Activated CD8-positive, alpha-beta T cell treated with anti-CD3 and anti-CD28 coated beads, Interleukin-2, amount 10 ng/mL, durations not matched to agents 7 days and 5 days (primary cell): ENCODE data around the gene NTMT1. TPM values are rescaled to one million over a fixed set of nuclear protein-coding genes. Genes with fewer than 3 reads are reported as not detected.
"Not testable (repeated sequence)": the region's sequence is repeated elsewhere in the genome, so short reads cannot be mapped to it uniquely, and the experiment has no call there.

ENCODE experiments used
- ATAC-seq: fragments of 150-1000 bp; cut with Tn5 transposase; one replicate; pipeline ENCODE4 v1.10.0; 2021; ENCODE audit warnings: moderate library complexity
- CTCF ChIA-PET: fragments of 350-600 bp; sonication (Branson Sonifier 250); formaldehyde crosslinking; loops from one replicate; lab custom pipeline; 2021; ENCODE audit warnings: antibody characterized with exemption; lab: Charles Lee
- POLR2A ChIA-PET: fragments of 350-600 bp; sonication (Branson Sonifier 250); formaldehyde crosslinking; loops from one replicate; lab custom pipeline; 2021; ENCODE audit warnings: antibody characterized with exemption; lab: Charles Lee
- DNase-seq: peaks from one replicate; pipeline ENCODE4 v3.0.0-alpha.2; 2020
- H3K27ac Mint-ChIP-seq: one replicate; pipeline ENCODE4 v1.8.0; 2021; ENCODE audit warnings: mild to moderate bottlenecking, mixed read lengths
- H3K27me3 Mint-ChIP-seq: one replicate; pipeline ENCODE4 v1.8.0; 2021; ENCODE audit warnings: low read depth, mixed read lengths
- H3K36me3 Mint-ChIP-seq: one replicate; pipeline ENCODE4 v1.8.0; 2021; ENCODE audit warnings: low read depth, mixed read lengths
- H3K4me1 Mint-ChIP-seq: one replicate; pipeline ENCODE4 v1.8.0; 2021; ENCODE audit warnings: low read depth, mixed read lengths
- H3K4me3 Mint-ChIP-seq: one replicate; pipeline ENCODE4 v1.8.0; 2021; ENCODE audit warnings: mild to moderate bottlenecking, mixed read lengths
- H3K9me3 Mint-ChIP-seq: one replicate; pipeline ENCODE4 v1.8.0; 2022; ENCODE audit warnings: mixed read lengths; ENCODE audit not compliant: insufficient read depth
- total RNA-seq, 2 experiments: library from RNA; stranded (reverse); gene quantifications; one replicate each; pipeline ENCODE4 v1.2.3, GENCODE V29; 2021

NTMT1 gene
- total RNA-seq, 2 experiments from 2014 or later = 36.2 to 39.2 TPM

DNA sequence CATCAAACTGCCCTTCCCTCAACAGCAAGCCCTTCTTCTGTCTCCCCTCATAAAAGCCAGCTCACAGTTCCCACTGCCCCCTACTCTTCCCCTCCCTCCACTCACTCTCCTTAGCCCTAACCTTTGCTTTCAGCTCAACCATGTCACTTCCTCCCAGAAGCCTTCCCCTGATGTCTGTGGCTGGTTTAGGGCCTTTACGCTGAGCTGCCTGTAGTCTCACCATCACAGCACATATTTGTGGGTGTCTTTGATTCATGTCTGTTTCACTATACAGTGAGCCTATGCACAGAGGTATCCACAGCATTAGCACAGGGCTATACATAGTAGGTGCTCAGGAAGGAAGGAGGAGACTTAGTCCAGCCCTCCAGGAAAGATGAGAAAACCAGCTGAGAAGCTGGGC lies 39.7 kb upstream of the NTMT1 start:
- ChIA-PET CTCF (interaction anchor here (1.0 to 2.3 kb wide), 15 partner anchors 10 to 455 kb away, joined by 3 to 11 read pairs (median 6); partner anchors contain the start of gene IER5L), POLR2A (interaction anchor here (0.6 to 1.0 kb wide), 4 partner anchors 127 to 475 kb away, joined by 3 read pairs; partner anchors contain the start of gene IER5L)
- no peaks in the 10 kb centered on the region for H3K9me3 Mint-ChIP-seq
- peaks cover 70% of the 10 kb centered on the region for H3K4me1 Mint-ChIP-seq
- H3K4me3 Mint-ChIP-seq = peak overlapping the region; percentile 10
- H3K27ac Mint-ChIP-seq = peak overlapping the region; percentile 93
- H3K27me3 Mint-ChIP-seq = peaks cover 17% of the 10 kb centered on the region
- peak; percentile 73 for ATAC-seq
- peak; percentile 63 for DNase-seq
- H3K36me3 Mint-ChIP-seq = no peaks in the 10 kb centered on the region

DNA sequence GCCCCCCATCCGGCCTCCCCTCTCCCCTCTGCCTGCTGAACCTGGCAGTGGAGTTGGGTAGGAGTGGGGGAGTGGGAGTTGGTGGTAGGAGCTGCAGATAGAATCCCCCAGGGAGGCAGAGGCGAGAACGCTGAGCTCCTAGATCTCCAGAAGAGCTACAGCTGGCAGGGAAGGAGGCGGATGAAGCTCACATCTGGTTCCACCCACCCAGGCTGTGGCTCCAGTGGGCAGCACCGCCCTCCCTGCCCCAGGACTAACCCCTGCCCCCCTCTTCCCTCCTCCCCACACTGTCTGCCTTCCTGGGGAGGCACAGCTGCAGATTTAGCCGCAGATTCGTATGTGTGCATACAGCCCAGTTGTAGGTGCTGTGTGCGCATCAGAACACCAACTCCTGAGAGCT lies 39.3 kb upstream of the NTMT1 start:
- peak; percentile 52 for ATAC-seq
- peak overlapping the region; percentile 24 for H3K4me3 Mint-ChIP-seq
- peaks cover 17% of the 10 kb centered on the region for H3K27me3 Mint-ChIP-seq
- peak; percentile 72 for DNase-seq
- ChIA-PET CTCF (interaction anchor here (1.0 to 2.3 kb wide), 16 partner anchors 9 to 455 kb away, joined by 3 to 11 read pairs (median 6); partner anchors contain the start of gene IER5L), POLR2A (interaction anchor here (0.8 to 1.0 kb wide), 4 partner anchors 11 to 409 kb away, joined by 3 read pairs; partner anchors contain the start of gene IER5L)
- no peaks in the 10 kb centered on the region for H3K9me3 Mint-ChIP-seq
- no peaks in the 10 kb centered on the region for H3K36me3 Mint-ChIP-seq
- H3K4me1 Mint-ChIP-seq = peaks cover 67% of the 10 kb centered on the region
- peak overlapping the region; percentile 93 for H3K27ac Mint-ChIP-seq

DNA sequence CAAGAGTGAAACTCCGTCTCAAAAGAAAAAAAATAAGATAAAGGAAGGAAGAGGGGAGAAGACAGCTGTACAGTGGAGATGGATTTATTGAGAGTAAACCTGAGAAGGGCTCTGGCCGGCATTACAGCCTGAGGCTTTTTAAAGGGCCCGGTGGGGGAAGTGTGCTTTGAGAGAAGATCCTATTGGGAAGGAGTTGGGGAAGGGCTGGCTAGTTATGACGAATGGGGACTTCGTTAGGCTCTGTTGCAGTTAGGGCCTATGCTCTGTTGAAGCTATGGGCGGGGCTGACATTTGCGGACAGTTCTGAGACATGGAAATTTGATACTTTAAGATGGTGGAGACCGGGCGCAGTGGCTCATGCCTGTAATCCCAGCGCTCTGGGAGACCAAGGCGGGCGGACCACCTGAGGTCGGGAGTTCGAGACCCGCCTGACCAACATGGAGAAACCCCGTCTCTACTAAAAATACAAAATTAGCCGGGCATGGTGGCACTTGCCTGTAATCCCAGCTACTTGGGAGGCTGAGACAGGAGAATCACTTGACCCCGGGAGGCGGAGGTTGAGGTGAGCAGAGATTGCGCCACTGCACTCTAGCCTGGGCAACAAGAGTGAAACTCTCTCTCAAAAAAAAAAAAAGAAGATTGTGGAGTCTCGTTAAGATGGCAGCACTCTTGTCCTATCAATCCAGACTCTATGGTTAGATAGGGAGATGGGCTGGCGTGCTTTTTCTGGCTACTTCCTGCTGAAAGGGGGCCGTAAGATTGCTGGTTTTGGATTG lies 38.3 kb upstream of the NTMT1 start:
- Mint-ChIP-seq H3K9me3 (no peaks in the 10 kb centered on the region), H3K4me3 (no peak overlapping the region), H3K27ac (peak overlapping the region; percentile 93), H3K27me3 (peaks cover 21% of the 10 kb centered on the region), H3K4me1 (peaks cover 57% of the 10 kb centered on the region), H3K36me3 (no peaks in the 10 kb centered on the region)
- ChIA-PET POLR2A (interaction anchor here (0.8 to 1.0 kb wide), 2 partner anchors 12 to 129 kb away, joined by 3 read pairs; no protein-coding TSS in a partner anchor), CTCF (interaction anchor here (0.8 to 2.3 kb wide), 9 partner anchors 8 to 456 kb away, joined by 3 to 11 read pairs (median 7); no protein-coding TSS in a partner anchor)
- DNase-seq (no peak), ATAC-seq (no peak)

DNA sequence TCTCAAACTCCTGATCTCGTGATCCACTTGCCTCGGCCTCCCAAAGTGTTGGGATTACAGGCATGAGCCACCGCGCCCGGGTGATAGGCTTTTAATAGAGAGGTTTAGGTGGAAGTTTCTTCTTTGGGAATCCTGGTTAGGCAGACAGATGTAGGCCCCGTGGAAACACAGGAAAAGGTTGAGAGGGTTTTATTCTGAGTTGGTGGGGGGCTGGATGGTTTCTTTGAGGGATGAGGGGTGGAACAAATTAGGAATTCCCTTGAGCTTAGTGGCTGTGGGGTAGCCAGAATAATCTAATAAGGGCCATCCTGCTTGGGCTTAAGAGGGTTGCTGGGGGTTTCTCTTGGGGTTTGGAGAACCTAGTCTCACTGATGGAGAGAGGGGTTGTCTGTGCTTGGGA lies 35.5 kb upstream of the NTMT1 start:
- Mint-ChIP-seq H3K36me3 (no peaks in the 10 kb centered on the region), H3K4me3 (no peak overlapping the region), H3K27ac (no peak overlapping the region), H3K9me3 (no peaks in the 10 kb centered on the region), H3K27me3 (peaks cover 26% of the 10 kb centered on the region), H3K4me1 (peaks cover 46% of the 10 kb centered on the region)
- no peak for DNase-seq
- ATAC-seq = no peak
- ChIA-PET CTCF (interaction anchor here (1.2 kb wide), 1 partner anchor 34 kb away, joined by 5 read pairs; no protein-coding TSS in a partner anchor), POLR2A (no interaction called here)

DNA sequence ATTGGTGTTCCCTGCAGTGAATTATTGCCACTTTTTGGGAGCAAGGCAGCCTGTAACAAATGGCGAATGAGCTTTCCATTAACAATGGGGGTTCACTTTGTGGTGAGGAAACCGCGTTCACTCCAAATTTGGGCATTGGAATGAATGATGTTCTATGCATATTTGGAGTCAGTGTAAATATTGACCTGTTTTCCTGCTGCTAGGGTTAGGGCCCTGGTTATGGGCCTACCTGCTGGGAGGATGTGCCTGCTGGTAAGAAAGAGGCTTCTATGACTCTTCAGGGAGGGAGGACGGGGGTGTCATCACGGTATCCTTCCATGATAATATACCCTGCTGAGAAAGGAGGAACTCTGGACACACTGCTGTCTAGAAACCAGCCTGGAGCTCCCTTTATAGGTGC lies 34.0 kb upstream of the NTMT1 start:
- H3K36me3 Mint-ChIP-seq = no peaks in the 10 kb centered on the region
- H3K9me3 Mint-ChIP-seq = no peaks in the 10 kb centered on the region
- H3K27me3 Mint-ChIP-seq = peaks cover 26% of the 10 kb centered on the region
- H3K4me3 Mint-ChIP-seq = no peak overlapping the region
- ATAC-seq = no peak
- peaks cover 44% of the 10 kb centered on the region for H3K4me1 Mint-ChIP-seq
- ChIA-PET POLR2A (interaction anchor here (0.6 kb wide), 1 partner anchor 451 kb away, joined by 4 read pairs; no protein-coding TSS in a partner anchor), CTCF (interaction anchor here (1.3 to 1.5 kb wide), 3 partner anchors 8 to 17 kb away, joined by 3 to 5 read pairs (median 3); no protein-coding TSS in a partner anchor)
- H3K27ac Mint-ChIP-seq = no peak overlapping the region
- DNase-seq = no peak

DNA sequence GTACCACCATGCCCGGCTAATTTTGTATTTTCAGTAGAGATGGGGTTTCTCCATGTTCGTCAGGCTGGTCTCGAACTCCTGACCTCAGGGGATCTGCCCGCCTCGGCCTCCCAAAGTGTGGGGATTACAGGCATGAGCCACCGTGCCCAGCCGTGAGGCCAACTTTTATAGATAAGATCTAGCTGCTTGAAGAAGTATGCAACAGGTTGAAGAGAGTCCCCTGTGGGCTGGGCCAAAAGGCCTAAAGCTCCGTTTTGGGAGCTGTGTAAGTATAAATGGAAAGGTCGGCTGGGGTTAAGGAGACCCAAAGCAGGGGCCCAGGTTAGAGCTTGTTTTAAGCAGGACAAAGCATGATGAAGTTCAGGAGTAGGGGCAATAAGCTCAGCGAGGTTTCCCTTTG lies 33.2 kb upstream of the NTMT1 start:
- H3K27ac Mint-ChIP-seq, H3K36me3 Mint-ChIP-seq, H3K9me3 Mint-ChIP-seq, H3K4me3 Mint-ChIP-seq, DNase-seq, ATAC-seq: not testable (repeated sequence)
- peaks cover 26% of the 10 kb centered on the region for H3K27me3 Mint-ChIP-seq
- ChIA-PET POLR2A (interaction anchor here (0.6 kb wide), 1 partner anchor 261 kb away, joined by 3 read pairs; no protein-coding TSS in a partner anchor), CTCF (interaction anchor here (0.7 to 1.8 kb wide), 5 partner anchors 9 to 450 kb away, joined by 3 to 5 read pairs (median 3); no protein-coding TSS in a partner anchor)
- H3K4me1 Mint-ChIP-seq = peaks cover 39% of the 10 kb centered on the region

DNA sequence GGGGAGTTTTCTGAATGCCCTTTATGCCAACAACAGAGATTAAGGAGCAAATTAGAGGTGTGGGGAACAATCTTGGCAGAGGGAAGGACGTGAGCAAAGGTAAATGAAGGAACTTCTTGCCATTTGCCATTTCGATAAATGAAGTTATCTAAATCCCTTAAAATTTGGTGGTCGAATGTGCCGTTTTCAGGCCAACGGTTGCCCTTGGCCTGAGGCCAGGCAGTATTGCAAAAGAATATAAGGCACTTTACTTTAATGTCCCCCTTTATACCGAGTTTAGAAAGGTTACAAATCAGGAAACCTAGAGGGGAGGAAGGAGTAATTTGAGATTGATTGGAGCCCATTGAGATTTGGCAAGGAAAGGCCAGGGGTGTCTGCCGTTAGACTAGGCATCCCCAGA lies 31.3 kb upstream of the NTMT1 start:
- ATAC-seq (no peak), DNase-seq (no peak)
- no peaks in the 10 kb centered on the region for H3K9me3 Mint-ChIP-seq
- peaks cover 43% of the 10 kb centered on the region for H3K4me1 Mint-ChIP-seq
- POLR2A ChIA-PET = no interaction called here
- CTCF ChIA-PET = interaction anchor here (1.7 kb wide), 1 partner anchor 10 kb away, joined by 4 read pairs; no protein-coding TSS in a partner anchor
- H3K36me3 Mint-ChIP-seq = no peaks in the 10 kb centered on the region
- H3K4me3 Mint-ChIP-seq = no peak overlapping the region
- no peak overlapping the region for H3K27ac Mint-ChIP-seq
- H3K27me3 Mint-ChIP-seq = peaks cover 19% of the 10 kb centered on the region

DNA sequence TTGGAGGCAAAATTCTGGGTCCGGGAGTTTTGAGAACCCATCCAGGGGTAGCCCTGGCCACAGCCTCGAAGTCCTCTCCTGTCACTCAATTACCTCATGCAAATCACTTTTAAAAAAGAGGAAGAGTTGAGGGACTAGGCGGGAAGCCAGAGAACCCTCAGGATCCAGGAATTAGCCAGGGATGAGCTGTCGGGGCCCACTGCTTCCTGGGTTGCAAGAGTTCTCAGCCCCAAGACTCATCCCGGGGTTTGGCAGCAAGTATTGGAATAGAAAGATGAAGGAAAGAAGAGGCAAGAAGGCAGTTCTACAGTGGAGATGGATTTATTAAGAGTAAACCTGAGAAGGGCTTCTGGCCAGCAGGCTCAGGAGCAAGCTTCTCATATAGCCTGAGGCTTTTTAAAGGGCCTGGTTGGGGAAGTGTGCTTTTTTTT lies 30.6 kb upstream of the NTMT1 start:
- ChIA-PET CTCF (interaction anchor here (1.4 to 1.7 kb wide), 4 partner anchors 9 to 466 kb away, joined by 4 to 10 read pairs (median 4); no protein-coding TSS in a partner anchor), POLR2A (interaction anchor here (1.2 kb wide), 1 partner anchor 211 kb away, joined by 3 read pairs; no protein-coding TSS in a partner anchor)
- Mint-ChIP-seq H3K4me1 (peaks cover 43% of the 10 kb centered on the region), H3K36me3 (no peaks in the 10 kb centered on the region), H3K9me3 (no peaks in the 10 kb centered on the region), H3K27me3 (peaks cover 14% of the 10 kb centered on the region), H3K4me3 (no peak overlapping the region), H3K27ac (no peak overlapping the region)
- DNase-seq (no peak), ATAC-seq (no peak)

DNA sequence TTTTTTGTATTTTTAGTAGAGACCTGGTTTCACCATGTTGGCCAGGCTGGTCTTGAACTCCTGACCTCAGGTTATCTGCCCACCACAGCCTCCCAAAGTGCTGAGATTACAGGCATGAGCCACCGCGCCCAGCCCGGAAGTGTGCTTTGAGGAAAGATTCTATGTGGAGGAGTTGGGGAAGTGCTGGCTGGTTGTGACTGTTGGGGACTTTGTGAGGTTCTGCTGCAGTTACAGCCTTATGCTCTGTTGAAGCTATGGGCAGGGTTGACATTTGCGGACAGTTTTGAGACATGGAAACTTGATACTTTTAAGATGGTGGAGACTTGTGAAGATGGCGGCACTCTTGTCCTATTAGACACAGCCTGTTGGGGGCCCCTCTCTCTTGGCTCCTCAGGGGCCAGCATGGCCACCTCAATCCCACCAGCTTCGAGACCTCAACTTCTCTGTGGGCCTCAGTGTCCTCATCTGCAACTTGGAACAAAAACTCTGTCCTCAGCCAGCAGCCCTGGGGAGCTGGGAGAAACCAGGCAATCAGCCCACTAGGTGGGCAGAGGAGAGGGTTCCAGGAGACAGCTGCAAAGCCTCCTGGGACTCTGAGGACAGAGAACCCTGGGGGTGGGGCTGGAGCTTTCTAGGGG lies 29.9 kb upstream of the NTMT1 start:
- peaks cover 43% of the 10 kb centered on the region for H3K4me1 Mint-ChIP-seq
- no peaks in the 10 kb centered on the region for H3K9me3 Mint-ChIP-seq
- ChIA-PET POLR2A (interaction anchor here (1.1 to 2.8 kb wide), 4 partner anchors 10 to 418 kb away, joined by 3 to 8 read pairs (median 5); partner anchors contain the start of gene IER5L), CTCF (interaction anchor here (1.1 to 2.8 kb wide), 8 partner anchors 9 to 466 kb away, joined by 3 to 10 read pairs (median 6); no protein-coding TSS in a partner anchor)
- H3K4me3 Mint-ChIP-seq = no peak overlapping the region
- DNase-seq (no peak), ATAC-seq (no peak)
- H3K27ac Mint-ChIP-seq = peak overlapping the region; percentile 37
- H3K27me3 Mint-ChIP-seq = peaks cover 10% of the 10 kb centered on the region
- no peaks in the 10 kb centered on the region for H3K36me3 Mint-ChIP-seq

DNA sequence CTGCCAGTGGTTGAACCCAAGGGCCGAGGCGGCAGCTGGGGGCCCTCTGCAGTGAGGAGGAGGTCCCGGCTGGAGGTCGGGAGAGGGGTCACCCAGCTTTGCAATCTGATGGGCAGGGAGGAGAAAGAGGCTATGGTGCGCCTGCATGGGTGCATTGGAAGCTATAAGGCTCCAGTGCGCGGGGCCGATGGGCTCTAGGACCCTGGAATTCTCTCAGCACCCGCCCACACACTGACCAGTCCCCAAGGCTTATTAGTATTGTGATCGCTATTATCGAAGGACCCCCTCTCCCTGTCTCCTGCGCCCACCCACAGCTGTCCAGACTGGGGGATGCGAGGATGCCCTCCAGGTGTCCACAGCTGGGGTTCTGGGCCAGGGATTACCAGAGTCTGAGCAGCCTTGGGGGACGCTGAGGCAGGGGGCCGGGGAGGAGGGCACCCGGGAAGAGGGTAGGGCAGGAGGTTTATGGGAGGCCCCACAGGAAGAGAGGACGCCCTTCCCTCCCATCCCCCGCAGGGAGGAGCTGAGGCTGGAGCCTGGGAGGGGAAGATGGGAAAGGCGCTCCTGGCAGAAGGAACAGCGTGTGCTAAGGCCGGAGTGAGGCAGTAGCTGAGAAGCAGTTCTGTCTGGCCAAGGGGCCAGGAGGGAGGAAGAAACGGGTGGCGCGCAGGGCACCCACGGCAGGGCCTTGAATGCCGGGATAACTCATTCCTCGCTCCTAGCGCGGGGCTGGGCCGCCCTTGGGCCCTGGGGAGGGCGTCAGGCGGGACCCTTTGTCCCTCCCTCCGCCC lies 29.2 kb upstream of the NTMT1 start:
- ChIA-PET CTCF (interaction anchor here (1.1 to 2.8 kb wide), 10 partner anchors 10 to 467 kb away, joined by 3 to 10 read pairs (median 4); no protein-coding TSS in a partner anchor), POLR2A (interaction anchor here (1.1 to 2.8 kb wide), 5 partner anchors 9 to 419 kb away, joined by 3 to 8 read pairs (median 5); partner anchors contain the start of gene IER5L)
- H3K36me3 Mint-ChIP-seq = no peaks in the 10 kb centered on the region

More for the DNA sequence above, 29.2 kb upstream of the NTMT1 start:
- DNase-seq (no peak), ATAC-seq (no peak)
- Mint-ChIP-seq H3K9me3 (no peaks in the 10 kb centered on the region), H3K4me1 (peaks cover 43% of the 10 kb centered on the region), H3K4me3 (peak overlapping the region; percentile 23), H3K27me3 (peaks cover 11% of the 10 kb centered on the region), H3K27ac (peak overlapping the region; percentile 67)
